ENCODE measurements around the gene ZSCAN23.

The ZSCAN23 gene

GRCh38 chr6:28486988-28487742 lies 43.9 kb upstream of the ZSCAN23 start:
- H3K4me3 Mint-ChIP-seq = peak overlapping the region in 2 of 3 experiments; percentile 16 to 17
- H3K27me3 Mint-ChIP-seq (ENCODE audit: low read depth) = peaks cover 17% of the 10 kb centered on the region
- H3K36me3 Mint-ChIP-seq (ENCODE audit: low read depth) = no peaks in the 10 kb centered on the region
- H3K9me3 Mint-ChIP-seq = no peaks in the 10 kb centered on the region
- no peak for TF ChIP-seq CTCF (IDR thresholded peaks at IDR 0.05; ENCODE audit: unreplicated experiment in 3 of 3)
- H3K4me1 Mint-ChIP-seq = peaks cover 20% of the 10 kb centered on the region
- H3K27ac Mint-ChIP-seq = peak overlapping the region in 1 of 3 experiments; percentile 14

DNA sequence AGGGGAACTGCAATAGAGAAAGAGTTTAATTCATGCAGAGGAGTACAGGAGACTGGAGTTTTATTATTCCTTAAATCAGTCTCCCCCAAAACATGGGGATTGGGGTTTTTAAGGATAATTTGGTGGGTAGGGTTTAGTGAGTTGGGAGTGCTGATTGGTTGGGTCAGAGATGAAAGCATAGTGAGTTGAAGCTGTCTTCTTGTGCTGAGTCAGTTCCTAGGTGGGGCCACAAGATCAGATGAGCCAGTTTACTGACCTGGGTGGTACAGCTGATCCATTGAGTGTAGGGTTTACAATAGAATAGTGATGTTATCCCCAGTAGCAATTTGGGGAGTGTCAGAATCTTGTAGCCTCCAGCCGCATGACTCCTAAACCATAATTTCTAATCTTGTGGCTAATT lies 43.2 kb upstream of the ZSCAN23 start:
- Mint-ChIP-seq H3K27me3 (ENCODE audit: low read depth) (peaks cover 17% of the 10 kb centered on the region), H3K36me3 (ENCODE audit: low read depth) (no peaks in the 10 kb centered on the region), H3K4me3 (peak overlapping the region in 2 of 3 experiments; percentile 23 to 40), H3K4me1 (peaks cover 14% of the 10 kb centered on the region), H3K9me3 (no peaks in the 10 kb centered on the region), H3K27ac (no peak overlapping the region)
- no peak for TF ChIP-seq CTCF (IDR thresholded peaks at IDR 0.05; ENCODE audit: unreplicated experiment in 3 of 3)

DNA sequence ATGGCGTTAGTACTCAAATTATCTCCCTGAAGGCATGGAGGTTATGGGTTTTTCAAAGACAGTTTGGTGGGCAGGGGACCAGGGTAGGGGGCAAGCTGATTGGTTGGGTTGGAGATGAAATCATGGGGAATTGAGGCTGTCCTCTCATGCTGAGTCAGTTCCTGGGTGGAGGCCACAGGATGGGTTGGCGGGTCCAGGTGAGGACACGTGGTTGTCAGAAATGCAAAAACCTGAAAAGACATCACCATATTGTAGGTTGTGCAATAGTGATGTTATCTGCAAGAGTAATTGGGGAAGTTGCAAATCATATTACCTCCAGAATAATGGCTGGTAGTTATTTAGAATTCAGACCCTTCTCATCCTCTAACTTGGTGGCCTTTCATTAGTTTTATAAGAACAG lies 42.2 kb upstream of the ZSCAN23 start:
- peaks cover 13% of the 10 kb centered on the region for H3K27me3 Mint-ChIP-seq (ENCODE audit: low read depth)
- no peak overlapping the region for H3K4me3 Mint-ChIP-seq
- peaks cover 9% of the 10 kb centered on the region for H3K4me1 Mint-ChIP-seq
- no peak overlapping the region for H3K27ac Mint-ChIP-seq
- no peak for TF ChIP-seq CTCF (IDR thresholded peaks at IDR 0.05; ENCODE audit: unreplicated experiment in 3 of 3)
- no peaks in the 10 kb centered on the region for H3K36me3 Mint-ChIP-seq (ENCODE audit: low read depth)
- H3K9me3 Mint-ChIP-seq = no peaks in the 10 kb centered on the region

GRCh38 chr6:28480253-28480932 lies 37.1 kb upstream of the ZSCAN23 start:
- Mint-ChIP-seq H3K27me3 (ENCODE audit: low read depth) (peaks cover 5% of the 10 kb centered on the region), H3K4me3 (no peak overlapping the region), H3K36me3 (ENCODE audit: low read depth) (no peaks in the 10 kb centered on the region), H3K4me1 (no peaks in the 10 kb centered on the region), H3K9me3 (no peaks in the 10 kb centered on the region), H3K27ac (no peak overlapping the region)
- TF ChIP-seq CTCF (IDR thresholded peaks at IDR 0.05; ENCODE audit: unreplicated experiment in 3 of 3) = no peak

DNA sequence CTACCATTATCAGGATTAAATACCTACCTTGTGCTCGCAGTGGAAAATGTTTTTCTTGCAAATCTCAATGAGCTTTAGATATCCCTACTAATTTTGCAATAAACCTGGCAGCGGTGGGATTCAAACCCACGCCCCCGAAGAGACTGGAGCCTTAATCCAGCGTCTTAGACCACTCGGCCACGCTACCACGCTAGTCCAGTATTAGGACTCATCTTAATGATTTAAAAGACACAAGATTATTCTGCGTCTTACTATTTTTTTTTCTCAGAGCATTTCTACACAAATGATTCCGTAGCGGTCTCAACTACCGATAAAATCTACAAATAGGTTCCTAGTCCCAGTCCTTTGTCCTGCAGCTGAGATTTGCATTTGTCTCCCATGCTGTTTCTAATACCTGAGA lies 35.2 kb upstream of the ZSCAN23 start:
- H3K27me3 Mint-ChIP-seq (ENCODE audit: low read depth) = peaks cover 10% of the 10 kb centered on the region
- H3K4me3 Mint-ChIP-seq = no peak overlapping the region
- H3K9me3 Mint-ChIP-seq = no peaks in the 10 kb centered on the region
- peaks cover 8% of the 10 kb centered on the region for H3K4me1 Mint-ChIP-seq
- H3K36me3 Mint-ChIP-seq (ENCODE audit: low read depth) = no peaks in the 10 kb centered on the region
- no peak for TF ChIP-seq CTCF (IDR thresholded peaks at IDR 0.05; ENCODE audit: unreplicated experiment in 3 of 3)
- no peak overlapping the region for H3K27ac Mint-ChIP-seq
